Activated naive CD4-positive, alpha-beta T cell treated with anti-CD3 and anti-CD28 coated beads, Interleukin-2, amount 50 U/mL, for 24 hours (primary cell): ENCODE measurements around the gene RIPPLY3.

ENCODE experiments used
- H3K27ac Mint-ChIP-seq: one replicate; pipeline ENCODE4 v1.8.0; 2021; ENCODE audit warnings: mild to moderate bottlenecking, mixed read lengths
- H3K27me3 Mint-ChIP-seq: one replicate; pipeline ENCODE4 v1.8.0; 2021; ENCODE audit warnings: mixed read lengths
- H3K36me3 Mint-ChIP-seq: one replicate; pipeline ENCODE4 v1.8.0; 2021; ENCODE audit warnings: mixed read lengths
- H3K4me1 Mint-ChIP-seq: one replicate; pipeline ENCODE4 v1.8.0; 2021; ENCODE audit warnings: mixed read lengths
- H3K4me3 Mint-ChIP-seq: one replicate; pipeline ENCODE4 v1.8.0; 2021; ENCODE audit warnings: mild to moderate bottlenecking, mixed read lengths
- H3K9me3 Mint-ChIP-seq: one replicate; pipeline ENCODE4 v1.8.0; 2021; ENCODE audit warnings: mixed read lengths

Gene RIPPLY3

DNA sequence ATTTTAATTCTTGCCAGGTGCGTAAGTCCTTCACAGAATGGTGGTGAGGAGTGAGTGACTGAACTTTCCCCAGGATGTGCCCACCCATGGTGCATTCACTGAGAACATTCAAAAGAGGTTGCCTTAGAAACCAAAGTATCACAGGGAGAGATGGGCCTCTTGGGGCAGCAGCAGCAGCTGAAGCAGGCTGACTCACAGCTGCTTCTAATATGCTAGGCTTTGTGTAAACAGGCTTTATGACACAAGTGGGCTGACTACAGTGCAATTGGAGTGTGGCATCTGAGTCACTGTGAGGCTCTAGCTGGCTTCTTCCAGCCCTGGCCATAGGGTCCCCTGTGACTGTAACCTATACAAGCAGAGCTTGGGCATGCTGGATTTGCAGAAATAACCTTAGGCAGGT lies 53.8 kb downstream of the RIPPLY3 start:
- Mint-ChIP-seq H3K36me3 (peaks cover 6% of the 10 kb centered on the region), H3K4me1 (no peaks in the 10 kb centered on the region), H3K27me3 (no peaks in the 10 kb centered on the region), H3K4me3 (no peak overlapping the region), H3K27ac (no peak overlapping the region), H3K9me3 (no peaks in the 10 kb centered on the region)

DNA sequence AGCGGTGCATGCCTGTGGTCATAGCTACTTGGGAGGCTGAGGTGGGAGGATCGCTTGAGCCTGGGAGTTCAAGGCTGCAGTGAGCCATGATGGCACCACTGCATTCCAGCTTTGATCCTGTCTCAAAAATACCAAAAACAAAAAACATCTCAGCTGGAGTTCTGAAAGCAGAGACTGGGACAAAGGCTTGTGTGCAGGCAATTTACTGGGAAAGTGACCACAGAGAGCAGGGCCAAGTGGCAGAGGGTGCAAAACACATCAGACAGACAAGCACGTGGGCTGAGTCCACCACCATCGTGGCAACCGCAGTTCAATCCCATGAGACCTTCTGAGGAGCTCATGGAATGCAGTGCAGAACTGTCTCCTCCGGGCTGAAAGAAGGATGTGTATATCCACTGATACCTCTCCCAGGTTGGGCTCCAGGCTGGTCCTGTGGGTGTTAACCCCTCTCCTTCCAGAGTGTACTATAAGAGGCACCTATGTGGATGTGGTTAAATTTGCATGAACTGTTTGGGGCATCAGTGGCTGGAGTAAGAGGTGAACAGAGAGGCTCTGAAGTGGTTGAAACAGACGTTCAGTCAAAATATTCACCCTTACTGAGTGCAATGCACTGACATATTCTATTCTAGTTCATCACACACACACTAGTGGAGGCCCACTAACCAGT lies 55.6 kb downstream of the RIPPLY3 start:
- no peaks in the 10 kb centered on the region for H3K9me3 Mint-ChIP-seq
- H3K36me3 Mint-ChIP-seq: peaks cover 8% of the 10 kb centered on the region
- H3K4me1 Mint-ChIP-seq: no peaks in the 10 kb centered on the region
- H3K27ac Mint-ChIP-seq: no peak overlapping the region
- H3K27me3 Mint-ChIP-seq: no peaks in the 10 kb centered on the region
- H3K4me3 Mint-ChIP-seq: no peak overlapping the region

DNA sequence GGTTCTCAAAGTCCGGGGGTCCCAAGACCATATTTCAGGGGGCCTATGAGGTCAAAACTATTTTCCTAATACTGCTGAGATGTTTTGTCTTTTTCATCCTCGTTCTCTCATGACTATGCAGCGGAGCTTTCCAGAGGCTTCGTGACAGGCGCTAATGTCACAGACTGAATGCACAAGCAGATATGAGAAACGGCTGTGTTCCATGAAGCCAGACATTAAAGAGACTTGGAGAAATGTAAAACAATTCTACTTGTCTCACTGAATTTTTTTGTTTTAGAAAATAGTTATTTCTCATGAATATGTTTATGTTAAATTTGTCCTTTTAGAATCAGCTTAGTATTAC lies 56.1 kb downstream of the RIPPLY3 start:
- peaks cover 10% of the 10 kb centered on the region for H3K36me3 Mint-ChIP-seq
- H3K9me3 Mint-ChIP-seq: no peaks in the 10 kb centered on the region
- H3K27ac Mint-ChIP-seq: no peak overlapping the region
- H3K27me3 Mint-ChIP-seq: no peaks in the 10 kb centered on the region
- H3K4me3 Mint-ChIP-seq: no peak overlapping the region
- H3K4me1 Mint-ChIP-seq: no peaks in the 10 kb centered on the region

DNA sequence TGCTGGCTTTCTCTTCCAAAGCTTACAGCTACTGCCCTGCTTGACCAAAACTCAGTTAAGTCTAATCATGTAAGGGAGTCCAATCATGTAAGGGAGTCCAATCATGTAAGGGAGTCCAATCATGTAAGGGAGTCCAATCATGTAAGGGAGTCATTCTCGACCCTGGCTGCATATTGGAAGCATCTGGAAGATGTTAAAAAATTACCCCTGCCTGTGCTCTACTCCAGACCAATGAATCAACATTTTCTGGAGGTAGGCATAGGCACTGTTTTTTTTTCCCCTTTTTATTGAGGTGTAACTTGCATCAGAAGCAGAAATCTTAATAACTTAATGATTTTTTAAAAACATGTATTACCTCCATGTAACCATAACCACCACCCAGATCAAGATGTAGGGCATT lies 56.9 kb downstream of the RIPPLY3 start:
- Mint-ChIP-seq H3K27ac (no peak overlapping the region), H3K4me1 (no peaks in the 10 kb centered on the region), H3K9me3 (no peaks in the 10 kb centered on the region), H3K27me3 (no peaks in the 10 kb centered on the region), H3K4me3 (no peak overlapping the region), H3K36me3 (peaks cover 11% of the 10 kb centered on the region)

DNA sequence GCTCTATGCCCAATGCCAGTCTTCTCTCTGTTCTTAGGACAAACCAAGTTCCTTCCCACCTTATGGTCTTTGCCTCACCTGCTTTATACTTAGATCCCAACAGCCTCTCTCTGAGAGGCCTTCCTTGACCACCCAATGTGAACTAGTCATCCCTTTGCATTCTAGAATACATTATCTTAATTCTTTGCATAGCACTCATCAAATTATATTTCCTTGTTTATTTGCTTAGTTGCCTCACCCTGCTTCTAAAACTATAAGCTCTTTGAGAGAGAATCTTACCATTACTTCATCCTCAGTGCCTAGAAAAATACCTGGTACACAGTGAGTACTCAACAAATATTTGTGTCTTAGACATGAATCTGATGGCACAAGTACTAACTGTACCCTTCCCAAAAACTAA lies 58.3 kb downstream of the RIPPLY3 start:
- Mint-ChIP-seq H3K27ac (no peak overlapping the region), H3K27me3 (no peaks in the 10 kb centered on the region), H3K9me3 (no peaks in the 10 kb centered on the region), H3K36me3 (peaks cover 19% of the 10 kb centered on the region), H3K4me3 (no peak overlapping the region), H3K4me1 (peaks cover 1% of the 10 kb centered on the region)

DNA sequence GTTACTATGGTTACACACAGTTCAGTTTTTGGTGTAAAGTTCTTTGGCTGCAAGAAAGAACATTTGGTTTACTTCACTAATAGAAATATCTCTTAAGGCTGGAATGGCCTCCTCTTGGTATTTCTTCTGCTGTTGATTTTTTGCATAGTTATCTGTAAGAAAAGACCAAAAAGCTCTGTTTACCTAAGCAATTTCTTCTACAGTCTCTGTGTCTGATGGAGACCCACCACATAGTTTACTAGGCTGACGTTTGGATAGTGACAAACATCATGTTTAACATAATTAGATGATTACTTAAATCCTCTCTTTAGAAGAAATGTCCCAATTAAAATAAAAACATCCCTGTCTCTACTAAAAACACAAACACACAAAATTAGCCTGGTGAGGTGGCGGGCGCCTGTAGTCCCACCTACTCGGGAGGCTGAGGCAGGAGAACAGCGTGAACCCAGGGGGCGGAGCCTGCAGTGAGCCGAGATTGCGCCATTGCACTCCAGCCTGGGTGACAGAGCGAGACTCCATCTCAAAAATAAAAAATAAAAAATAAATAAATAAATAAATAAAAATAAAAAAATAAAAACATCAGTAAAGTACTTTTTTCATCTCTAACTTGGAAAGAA lies 59.2 kb downstream of the RIPPLY3 start:
- Mint-ChIP-seq H3K27ac (no peak overlapping the region), H3K4me1 (peaks cover 9% of the 10 kb centered on the region), H3K4me3 (no peak overlapping the region), H3K36me3 (peaks cover 19% of the 10 kb centered on the region), H3K27me3 (no peaks in the 10 kb centered on the region), H3K9me3 (no peaks in the 10 kb centered on the region)
